Stromal cell of bone marrow (primary cell): ENCODE measurements around the gene PPP2R5B.

Experiments used
- DNase-seq: peaks from one replicate; pipeline ENCODE4 v3.0.0-alpha.2; 2012; ENCODE audit warnings: low read depth

Gene PPP2R5B

GRCh38 chr11:64908766-64909165 is 15.7 kb upstream of the PPP2R5B start:
- DNase-seq: no peak

DNA sequence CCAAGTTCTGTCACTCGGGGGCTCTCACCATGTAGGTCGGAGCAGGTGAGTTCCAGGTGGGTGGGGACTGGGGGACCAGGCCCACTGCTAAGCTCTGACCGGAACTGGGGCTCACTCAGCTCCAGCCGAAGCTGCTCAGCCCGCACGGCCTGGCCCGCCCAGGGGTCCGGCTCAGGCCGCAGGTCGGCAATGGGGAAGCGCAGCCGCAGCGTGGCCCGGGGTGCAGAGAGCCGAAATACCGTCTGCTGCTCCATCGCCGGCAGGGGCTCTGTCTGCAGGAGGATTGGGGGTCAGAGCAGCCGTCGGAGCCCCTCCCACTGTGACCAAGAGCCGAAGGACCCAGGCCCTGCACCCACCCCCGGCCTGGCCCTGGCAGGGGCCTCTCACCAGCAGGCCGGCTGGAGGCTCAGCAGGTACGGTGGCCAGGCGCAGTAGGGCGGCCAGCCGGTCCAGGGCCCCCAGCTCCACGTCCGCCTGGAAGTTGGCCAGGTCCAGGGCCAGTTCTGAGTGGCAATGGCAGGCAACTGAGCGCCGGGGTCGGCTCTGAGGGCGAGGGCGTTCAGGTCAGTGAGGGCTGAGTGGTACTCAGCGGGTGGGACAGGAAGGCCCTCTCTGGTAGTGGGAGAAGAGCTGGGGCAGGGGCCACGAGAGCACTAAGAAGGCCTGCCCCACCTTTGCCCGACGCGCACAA is 14.7 kb upstream of the PPP2R5B start:
- DNase-seq: no peak

DNA sequence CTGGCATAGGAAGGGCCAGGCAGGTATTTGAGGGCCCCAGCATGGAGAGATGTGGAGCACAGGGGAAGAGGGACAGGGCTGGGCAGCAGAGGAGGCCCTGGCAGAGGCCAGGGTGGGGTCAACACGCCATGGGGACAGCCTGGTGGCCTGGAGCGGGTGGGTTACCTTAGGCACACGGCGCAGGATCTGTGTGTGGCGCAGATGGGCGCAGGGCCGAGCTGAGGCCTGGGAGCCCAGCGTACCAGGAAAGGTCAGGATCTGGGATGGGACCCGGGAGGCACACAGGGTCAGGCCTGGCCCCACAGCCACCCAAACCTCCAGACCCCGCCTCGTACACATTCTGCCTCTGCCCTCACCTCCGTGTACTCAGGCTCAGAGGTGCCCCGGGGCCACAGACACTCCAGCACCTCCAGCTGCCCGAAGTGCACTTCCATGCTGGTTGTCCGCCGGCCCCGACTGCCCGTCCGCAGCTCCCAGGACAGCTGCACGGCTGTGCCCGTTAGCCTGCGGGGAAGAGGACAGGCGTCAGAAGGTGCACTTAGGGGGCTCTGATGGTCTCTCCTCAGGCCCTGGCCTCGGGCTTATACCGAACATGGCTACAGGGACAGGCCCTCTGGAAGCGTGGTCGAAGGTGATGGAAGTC is 13.9 kb upstream of the PPP2R5B start:
- DNase-seq: no peak

- no peak for DNase-seq
These were observed 13.3 kb upstream of the PPP2R5B start for GRCh38 chr11:64911142-64911541.

DNA sequence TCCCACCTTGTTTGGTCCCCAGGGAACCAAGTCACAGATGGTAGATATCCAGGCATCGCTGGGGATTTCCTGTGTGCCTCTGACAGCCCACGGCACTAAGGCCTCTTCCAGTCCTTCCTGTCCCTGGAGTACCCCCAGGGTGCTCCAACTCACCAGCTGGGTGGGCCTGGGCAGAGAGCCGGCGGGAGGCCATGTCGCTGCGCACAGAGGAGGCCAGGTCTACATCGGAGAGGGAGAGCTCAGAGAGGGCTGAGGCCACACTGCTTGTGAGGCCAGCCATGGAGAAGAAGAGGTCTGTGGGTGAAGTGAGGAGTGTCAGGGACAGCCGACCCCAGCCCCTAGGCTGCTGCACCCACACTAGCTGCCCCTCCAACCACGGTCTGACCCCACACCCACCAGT is 12.8 kb upstream of the PPP2R5B start:
- no peak for DNase-seq

- DNase-seq: no peak
These were observed 11.2 kb upstream of the PPP2R5B start for GRCh38 chr11:64913171-64913727.

DNA sequence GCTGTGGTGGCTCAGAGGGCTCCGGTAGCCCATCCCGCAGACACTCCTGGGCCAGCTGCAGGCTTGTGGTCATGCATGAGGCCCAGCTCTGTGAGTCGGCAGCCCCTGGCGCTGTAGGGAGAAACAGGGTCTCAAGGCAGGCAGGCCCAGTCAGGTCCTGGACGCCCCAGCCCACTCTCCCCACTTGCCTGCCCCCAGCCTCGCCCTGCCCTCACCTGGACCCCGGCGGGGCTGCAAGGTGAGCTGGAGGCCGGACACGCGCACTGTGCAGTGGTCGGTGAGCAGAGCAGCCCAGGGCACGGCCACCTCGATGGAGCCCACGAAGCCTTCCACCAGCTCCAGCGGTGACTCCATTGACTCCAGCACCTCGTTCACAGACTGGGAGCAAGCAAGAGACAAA is 10.4 kb upstream of the PPP2R5B start:
- DNase-seq: no peak

GRCh38 chr11:64915376-64915887 is 9.1 kb upstream of the PPP2R5B start:
- DNase-seq: no peak

DNA sequence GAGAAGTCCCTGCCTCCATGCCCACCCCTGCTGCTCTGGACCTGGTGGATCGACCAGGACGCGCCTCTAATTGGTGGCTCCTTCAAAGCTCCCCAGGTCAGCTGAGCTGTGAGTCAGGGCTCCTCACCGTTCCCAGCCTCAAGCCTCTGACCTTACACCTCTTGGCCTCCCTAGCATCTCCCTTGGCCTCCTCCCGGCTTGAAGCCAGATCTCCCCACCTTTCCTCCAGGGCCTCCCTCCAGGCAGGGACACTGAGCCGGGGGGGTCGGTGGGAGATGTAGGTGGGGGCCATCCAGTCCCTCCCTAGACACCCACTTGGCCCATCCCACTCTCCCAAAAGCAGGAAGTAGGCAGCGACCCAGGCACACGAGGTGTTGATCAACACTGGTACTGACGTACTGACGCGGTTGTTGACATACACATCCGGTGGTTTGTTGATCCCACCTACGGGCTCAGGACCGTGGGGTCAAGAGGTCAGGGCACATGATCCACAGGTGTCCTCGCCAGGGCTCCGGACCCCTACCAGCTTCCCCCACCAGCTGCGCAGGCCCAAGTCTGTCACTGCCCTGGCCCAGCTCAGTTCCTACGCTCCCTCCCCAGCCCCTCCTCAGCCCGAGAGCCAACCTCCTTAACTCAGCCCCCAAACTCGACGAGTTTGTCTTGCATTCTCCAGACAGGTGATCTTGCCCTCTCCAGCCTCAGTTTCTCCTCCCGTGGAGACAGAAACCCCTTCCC is 8.3 kb upstream of the PPP2R5B start:
- DNase-seq: no peak

DNA sequence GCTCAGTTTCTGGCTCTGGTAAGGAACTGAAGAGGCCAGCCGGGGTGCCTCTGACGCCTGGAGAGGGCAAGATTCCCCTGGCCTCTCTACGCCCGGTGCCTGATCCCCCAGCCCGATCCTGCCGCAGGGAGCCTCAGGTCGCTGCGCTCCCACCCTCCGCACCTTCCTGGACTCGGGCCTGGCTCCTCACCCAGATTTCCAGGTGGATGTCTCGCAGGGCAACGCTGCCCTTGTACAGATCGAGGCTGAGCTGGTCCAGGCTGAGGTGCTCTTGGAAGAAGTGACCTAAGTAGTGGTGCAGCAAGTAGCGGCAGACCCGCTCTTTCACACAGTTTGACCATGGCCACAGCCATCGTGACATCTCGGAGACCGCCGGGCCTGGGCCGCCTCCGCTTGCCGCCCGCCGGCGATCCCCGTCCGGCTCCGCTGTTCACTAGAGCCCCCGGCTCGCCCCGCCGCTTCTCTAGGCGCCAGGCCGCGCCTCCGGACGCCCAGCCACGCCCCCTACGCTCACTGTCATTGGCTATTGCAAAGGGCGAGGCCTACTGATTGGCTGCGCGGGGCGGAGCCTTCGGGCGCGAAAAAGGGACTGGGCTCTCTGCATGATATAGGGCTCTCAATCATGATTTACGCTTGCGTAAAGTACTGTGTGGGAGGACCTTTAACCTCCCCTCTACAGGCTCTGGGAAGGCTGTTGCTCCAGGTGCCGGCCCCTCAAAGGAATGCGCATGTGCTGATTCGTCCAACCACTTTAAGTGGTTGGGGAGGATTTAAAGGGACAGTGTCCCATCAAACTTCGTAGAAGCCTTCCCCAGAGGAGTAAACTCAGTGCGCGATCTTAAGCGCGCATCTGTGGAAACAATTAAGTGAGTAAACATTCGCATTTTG is 7.5 kb upstream of the PPP2R5B start, which contains the start of gene ATG2A:
Gene ATG2A (minus strand): TSS at position 435 of the 888 bp plus-strand sequence. CDS start 74 bp downstream, at position 361.
- peak; percentile 100 for DNase-seq

- no peak for DNase-seq
These were observed 6.9 kb upstream of the PPP2R5B start for GRCh38 chr11:64917663-64917995.

- peak; percentile 36 for DNase-seq
These were observed 6.5 kb upstream of the PPP2R5B start for GRCh38 chr11:64918017-64918416.

GRCh38 chr11:64919627-64920026 is 4.9 kb upstream of the PPP2R5B start:
- no peak for DNase-seq

DNA sequence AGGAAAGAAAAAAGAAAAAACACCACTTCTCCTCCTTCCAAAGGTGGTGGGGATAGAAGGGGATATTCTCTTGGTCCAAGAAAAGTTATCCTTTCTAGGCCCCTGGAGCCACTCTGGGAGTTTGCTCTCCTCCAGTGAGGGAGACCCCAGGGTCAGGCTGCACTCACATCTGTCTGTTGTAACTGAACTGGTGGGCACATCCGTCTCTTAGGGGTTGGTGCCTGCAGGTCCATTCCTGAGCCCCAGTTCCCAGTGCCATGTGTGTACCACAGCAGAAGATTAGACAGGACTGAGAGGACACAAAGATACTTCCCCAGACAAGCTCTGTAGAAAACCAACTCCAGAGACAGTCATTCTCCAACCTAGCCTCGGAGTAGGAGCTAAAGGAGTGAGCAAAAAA is 4.4 kb upstream of the PPP2R5B start:
- DNase-seq: no peak

DNA sequence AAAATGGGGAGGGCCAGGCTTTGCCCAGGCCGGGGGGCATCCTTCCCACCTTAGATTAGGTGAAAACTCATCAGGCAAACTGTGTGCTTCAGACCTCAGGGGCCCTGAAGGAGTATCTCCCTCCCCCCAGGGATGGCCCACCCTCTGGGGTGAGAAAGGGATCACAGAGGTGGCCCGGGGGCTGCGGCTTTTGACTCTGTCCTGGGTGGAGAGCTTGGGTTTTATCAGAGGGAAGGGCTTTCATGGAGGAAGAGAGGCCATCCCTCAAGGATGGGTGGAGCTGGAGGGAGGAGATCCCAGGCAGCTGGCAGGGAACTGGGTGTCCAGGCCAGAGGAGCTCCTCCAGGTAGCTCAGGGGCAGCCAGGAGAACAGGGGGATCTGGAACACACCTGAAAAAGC is 3.1 kb upstream of the PPP2R5B start:
- no peak for DNase-seq

GRCh38 chr11:64923151-64923661 is 1.3 kb upstream of the PPP2R5B start:
- no peak for DNase-seq

DNA sequence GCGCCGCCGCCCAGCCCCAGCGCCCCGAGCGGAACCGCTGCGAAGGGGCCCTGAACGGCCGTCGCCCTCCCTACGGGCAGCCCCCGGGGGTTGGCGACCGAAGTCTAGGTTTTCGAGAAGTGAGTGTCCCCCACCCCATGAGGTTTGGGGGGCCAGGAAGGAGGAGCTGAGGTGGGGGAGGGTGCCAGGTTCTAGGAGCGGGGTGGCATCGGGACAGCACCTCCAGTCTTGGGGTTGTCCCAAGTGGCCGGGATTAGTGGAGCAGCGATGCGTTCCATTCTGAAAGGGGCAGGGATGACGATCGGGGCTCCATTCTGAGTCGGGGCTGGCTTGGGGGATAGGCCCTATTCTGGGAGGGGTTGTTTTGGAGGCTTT is 408 bp downstream of the PPP2R5B start:
- DNase-seq: no peak

- no peak for DNase-seq
These were observed 1.3 kb downstream of the PPP2R5B start for GRCh38 chr11:64925536-64926436.

GRCh38 chr11:64926689-64927088 is 2.2 kb downstream of the PPP2R5B start:
- no peak for DNase-seq

DNA sequence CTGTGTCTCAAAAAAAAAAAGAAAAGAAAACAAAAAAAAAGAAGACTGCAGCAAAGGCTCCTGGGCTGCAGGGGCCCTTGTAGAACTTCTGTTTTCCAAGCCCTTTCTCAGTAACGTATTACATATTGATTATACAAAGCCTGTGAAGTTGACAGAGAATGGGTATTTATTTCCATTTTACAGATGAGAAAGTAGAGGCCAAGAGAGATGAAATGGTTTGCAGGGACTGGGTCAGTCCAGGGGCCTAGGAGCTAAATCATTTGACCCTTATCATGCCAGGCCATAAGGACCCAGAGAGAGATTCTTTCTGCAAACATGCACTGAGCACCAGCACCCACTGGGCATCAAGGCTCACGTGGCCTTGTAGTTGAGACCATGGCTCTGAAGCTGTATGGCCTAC is 4.5 kb downstream of the PPP2R5B start:
- DNase-seq: no peak

DNA sequence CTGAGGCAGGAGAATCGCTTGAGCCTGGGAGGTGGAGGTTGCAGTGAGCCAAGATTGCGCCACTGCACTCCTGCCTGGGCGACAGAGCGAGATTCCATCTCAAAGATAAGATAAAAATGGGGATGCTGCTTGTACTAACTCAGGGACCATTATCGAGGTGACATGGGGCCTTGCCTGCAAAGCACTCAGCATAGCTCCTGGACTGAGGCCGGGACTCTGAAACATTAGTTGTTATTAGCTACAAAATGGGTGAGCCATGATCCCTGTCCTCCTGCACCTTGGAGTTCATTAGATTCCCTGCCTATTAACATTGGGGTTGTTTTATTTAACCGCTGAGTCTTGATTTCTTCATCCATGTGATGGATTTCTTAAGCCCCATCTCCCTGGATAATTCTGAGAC is 5.1 kb downstream of the PPP2R5B start:
- DNase-seq: no peak
